Measurements from ENCODE around the gene GALNT2.

GALNT2 gene

GRCh38 chr1:230218667-230219066 is 151.6 kb downstream of the GALNT2 start:
- DNase-seq, result no peak

GRCh38 chr1:230219174-230220067 is 152.4 kb downstream of the GALNT2 start:
- no peak for DNase-seq

- no peak for DNase-seq
Measured at GRCh38 chr1:230220478-230220877, 153.4 kb downstream of the GALNT2 start.

GRCh38 chr1:230220907-230221306 is 153.9 kb downstream of the GALNT2 start:
- no peak for DNase-seq

- DNase-seq, result no peak
Measured at GRCh38 chr1:230222678-230223077, 155.6 kb downstream of the GALNT2 start.

- DNase-seq, result no peak
Measured at GRCh38 chr1:230224101-230224960, 157.3 kb downstream of the GALNT2 start.

- DNase-seq, result no peak
Measured at GRCh38 chr1:230226007-230226800, 159.2 kb downstream of the GALNT2 start.

GRCh38 chr1:230226814-230227213 is 159.8 kb downstream of the GALNT2 start:
- DNase-seq, result no peak

GRCh38 chr1:230228236-230228897 is 161.3 kb downstream of the GALNT2 start:
- no peak for DNase-seq

GRCh38 chr1:230230273-230230672 is 163.2 kb downstream of the GALNT2 start:
- no peak for DNase-seq

GRCh38 chr1:230230948-230231773 is 164.1 kb downstream of the GALNT2 start:
- DNase-seq, result no peak

GRCh38 chr1:230231774-230232145 is 164.7 kb downstream of the GALNT2 start:
- peak; percentile 41 for DNase-seq

- DNase-seq, result peak; percentile 45
Measured at GRCh38 chr1:230232371-230232771, 165.3 kb downstream of the GALNT2 start.

- DNase-seq, result no peak
Measured at GRCh38 chr1:230233786-230234185, 166.7 kb downstream of the GALNT2 start.

GRCh38 chr1:230235876-230236275 is 168.8 kb downstream of the GALNT2 start:
- DNase-seq, result no peak

GRCh38 chr1:230236301-230237008 is 169.4 kb downstream of the GALNT2 start:
- no peak for DNase-seq

- DNase-seq, result no peak
Measured at GRCh38 chr1:230237009-230237370, 170.0 kb downstream of the GALNT2 start.

- no peak for DNase-seq
Measured at GRCh38 chr1:230237805-230238204, 170.8 kb downstream of the GALNT2 start.

GRCh38 chr1:230240446-230241086 is 173.5 kb downstream of the GALNT2 start:
- no peak for DNase-seq

GRCh38 chr1:230242326-230242725 is 175.3 kb downstream of the GALNT2 start:
- no peak for DNase-seq
